Measurements from ENCODE around the gene POLG. TPM values are rescaled to one million over a fixed set of nuclear protein-coding genes. Genes with fewer than 3 reads are reported as not detected.

The POLG gene
- total RNA-seq, 1 experiment from 2014 or later: 83.6 TPM

DNA sequence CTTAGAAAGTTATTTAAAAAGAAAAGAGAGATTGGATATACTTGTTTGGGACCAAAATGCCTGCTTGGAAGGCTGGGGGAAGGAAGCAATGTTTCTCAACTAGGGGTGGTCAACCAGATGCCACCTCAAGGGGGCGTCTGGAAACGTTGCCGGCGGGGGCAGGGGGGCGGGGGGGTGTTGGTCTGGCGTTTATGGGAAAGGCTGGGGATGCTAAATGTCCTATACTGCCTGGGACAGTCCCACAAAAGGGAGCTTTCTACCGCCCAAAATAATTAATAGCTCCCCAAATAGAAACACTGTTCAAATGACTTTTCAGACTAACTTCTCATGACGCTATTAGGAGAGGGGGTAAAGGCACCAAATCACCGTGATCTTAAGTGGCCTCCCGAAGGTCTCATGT lies 2.2 kb downstream of the POLG start:
- intact Hi-C loops (cut with micrococcal nuclease; ENCODE audit: unreplicated experiment): no loop called here
- CTCF ChIA-PET: no interaction called here
- Mint-ChIP-seq H3K4me3 (ENCODE audit: low read depth, unreplicated experiment) (no peak overlapping the region), H3K27ac (ENCODE audit: unreplicated experiment) (no peak overlapping the region), H3K4me1 (ENCODE audit: low read depth, unreplicated experiment) (peaks cover 37% of the 10 kb centered on the region), H3K9me3 (ENCODE audit: low read depth, unreplicated experiment) (no peaks in the 10 kb centered on the region), H3K36me3 (ENCODE audit: insufficient read depth, unreplicated experiment) (peaks cover 74% of the 10 kb centered on the region), H3K27me3 (ENCODE audit: unreplicated experiment) (peaks cover 12% of the 10 kb centered on the region)
- no TSS peak for BruUV-seq (replicated peaks)
- TF ChIP-seq, protein P1, sequence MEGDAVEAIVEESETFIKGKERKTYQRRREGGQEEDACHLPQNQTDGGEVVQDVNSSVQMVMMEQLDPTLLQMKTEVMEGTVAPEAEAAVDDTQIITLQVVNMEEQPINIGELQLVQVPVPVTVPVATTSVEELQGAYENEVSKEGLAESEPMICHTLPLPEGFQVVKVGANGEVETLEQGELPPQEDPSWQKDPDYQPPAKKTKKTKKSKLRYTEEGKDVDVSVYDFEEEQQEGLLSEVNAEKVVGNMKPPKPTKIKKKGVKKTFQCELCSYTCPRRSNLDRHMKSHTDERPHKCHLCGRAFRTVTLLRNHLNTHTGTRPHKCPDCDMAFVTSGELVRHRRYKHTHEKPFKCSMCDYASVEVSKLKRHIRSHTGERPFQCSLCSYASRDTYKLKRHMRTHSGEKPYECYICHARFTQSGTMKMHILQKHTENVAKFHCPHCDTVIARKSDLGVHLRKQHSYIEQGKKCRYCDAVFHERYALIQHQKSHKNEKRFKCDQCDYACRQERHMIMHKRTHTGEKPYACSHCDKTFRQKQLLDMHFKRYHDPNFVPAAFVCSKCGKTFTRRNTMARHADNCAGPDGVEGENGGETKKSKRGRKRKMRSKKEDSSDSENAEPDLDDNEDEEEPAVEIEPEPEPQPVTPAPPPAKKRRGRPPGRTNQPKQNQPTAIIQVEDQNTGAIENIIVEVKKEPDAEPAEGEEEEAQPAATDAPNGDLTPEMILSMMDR (IDR thresholded peaks at IDR 0.05; ENCODE audit: unreplicated experiment): peak; percentile 69
- peak; percentile 41 for DNase-seq

DNA sequence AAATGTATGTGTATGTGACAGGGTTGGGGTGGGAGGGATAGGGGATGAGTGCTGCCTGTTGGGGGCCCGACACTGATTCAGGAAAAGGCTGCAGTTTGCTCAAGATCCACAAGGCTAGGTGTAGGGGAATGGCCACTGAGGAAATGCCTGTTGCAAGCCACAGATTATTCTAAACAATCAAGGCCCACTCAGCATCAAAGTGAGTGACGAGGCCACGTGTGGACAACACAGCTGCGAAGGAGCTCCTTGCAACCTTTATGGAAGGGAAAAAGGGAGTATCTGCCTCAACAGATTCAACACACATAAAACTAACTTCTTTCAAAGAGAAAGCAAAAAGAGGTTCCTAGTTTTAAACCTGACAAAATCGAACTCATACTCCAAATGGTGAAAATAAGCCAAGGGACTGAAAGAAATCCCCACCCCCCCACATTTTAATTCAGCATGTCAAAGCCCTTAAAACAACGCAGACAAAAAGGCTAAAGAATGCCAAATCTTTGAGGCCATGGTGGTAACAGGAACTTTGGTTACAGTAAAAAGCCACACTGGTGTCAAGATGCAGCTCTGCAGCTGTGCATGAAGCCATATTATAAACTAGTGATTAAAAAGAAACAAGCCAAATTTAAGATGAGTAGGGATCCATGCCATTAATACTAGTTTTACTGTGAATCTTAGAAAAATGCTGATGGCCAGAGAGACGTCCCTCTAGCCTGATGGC lies 3.6 kb downstream of the POLG start:
- Mint-ChIP-seq H3K4me3 (ENCODE audit: low read depth, unreplicated experiment) (no peak overlapping the region), H3K36me3 (ENCODE audit: insufficient read depth, unreplicated experiment) (peaks cover 86% of the 10 kb centered on the region), H3K9me3 (ENCODE audit: low read depth, unreplicated experiment) (no peaks in the 10 kb centered on the region), H3K4me1 (ENCODE audit: low read depth, unreplicated experiment) (peaks cover 37% of the 10 kb centered on the region), H3K27me3 (ENCODE audit: unreplicated experiment) (peaks cover 12% of the 10 kb centered on the region), H3K27ac (ENCODE audit: unreplicated experiment) (no peak overlapping the region)
- CTCF ChIA-PET: interaction anchor here (0.6 kb wide), 1 partner anchor 26 kb away, joined by 6 read pairs; no protein-coding TSS in a partner anchor
- BruUV-seq (replicated peaks): no TSS peak
- no peak for DNase-seq
- intact Hi-C loops (cut with micrococcal nuclease; ENCODE audit: unreplicated experiment): no loop called here
- TF ChIP-seq, protein P1 (IDR thresholded peaks at IDR 0.05; ENCODE audit: unreplicated experiment): no peak

DNA sequence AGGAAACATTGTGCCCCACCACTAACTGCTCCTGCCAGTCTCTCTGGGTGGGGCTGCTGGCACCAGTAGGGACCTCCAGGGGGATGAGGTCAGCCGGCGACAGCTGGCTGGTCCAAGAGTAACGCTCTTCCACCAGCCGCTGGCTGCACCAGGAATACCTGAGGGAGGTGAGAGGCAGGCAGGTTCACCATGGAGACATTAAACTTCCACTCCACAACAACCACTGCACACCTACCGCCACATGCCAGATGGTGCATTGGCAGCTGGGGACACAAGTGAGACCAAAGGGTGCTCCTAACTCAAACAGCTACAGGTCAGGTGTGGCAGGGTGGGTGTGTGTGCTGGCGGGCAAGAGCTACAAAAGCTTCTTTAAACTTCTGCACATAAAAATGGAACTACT lies 4.5 kb downstream of the POLG start:
- CTCF ChIA-PET: no interaction called here
- intact Hi-C loops (cut with micrococcal nuclease; ENCODE audit: unreplicated experiment): no loop called here
- DNase-seq: no peak
- BruUV-seq (replicated peaks): no TSS peak
- Mint-ChIP-seq H3K9me3 (ENCODE audit: low read depth, unreplicated experiment) (no peaks in the 10 kb centered on the region), H3K36me3 (ENCODE audit: insufficient read depth, unreplicated experiment) (peaks cover 87% of the 10 kb centered on the region), H3K4me3 (ENCODE audit: low read depth, unreplicated experiment) (no peak overlapping the region), H3K27me3 (ENCODE audit: unreplicated experiment) (peaks cover 9% of the 10 kb centered on the region), H3K4me1 (ENCODE audit: low read depth, unreplicated experiment) (peaks cover 33% of the 10 kb centered on the region), H3K27ac (ENCODE audit: unreplicated experiment) (no peak overlapping the region)
- TF ChIP-seq, protein P1 (IDR thresholded peaks at IDR 0.05; ENCODE audit: unreplicated experiment): no peak

DNA sequence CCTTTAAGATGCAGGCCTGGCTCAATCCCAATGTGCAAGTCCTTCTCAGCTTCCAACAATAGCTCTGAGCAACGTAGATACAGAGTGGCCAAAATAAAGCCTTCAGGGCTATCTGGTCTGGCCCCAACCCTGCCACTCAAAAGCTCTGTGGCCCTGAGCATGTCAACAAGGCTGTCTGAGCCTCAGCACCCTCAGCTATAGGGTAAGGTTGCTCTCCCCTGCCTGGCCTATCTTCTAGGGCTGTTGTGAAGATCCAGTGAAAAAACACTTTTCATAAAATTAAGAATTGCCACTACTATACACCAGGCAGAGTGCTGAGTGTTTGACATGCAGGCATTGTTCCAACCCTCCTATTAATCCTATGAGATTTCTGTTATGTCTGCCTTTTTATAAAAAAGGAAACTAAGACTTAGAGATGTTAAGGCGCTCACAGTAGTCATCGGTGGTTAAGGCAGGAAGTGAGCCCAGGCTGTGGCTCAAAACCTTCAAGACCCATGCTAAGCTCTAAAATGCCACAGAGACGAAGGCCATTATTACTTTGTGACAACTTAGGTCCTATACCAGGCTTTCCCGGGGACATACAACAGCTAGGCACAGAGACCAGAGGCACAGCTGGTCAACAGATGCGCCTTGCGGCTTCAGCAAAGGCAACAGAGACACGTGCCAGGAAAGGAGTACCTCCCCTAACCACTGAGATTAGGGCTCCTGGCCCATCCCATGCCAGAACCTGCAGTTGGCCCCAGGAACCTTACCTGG lies 5.1 kb downstream of the POLG start:
- no peak for DNase-seq
- H3K27me3 Mint-ChIP-seq (ENCODE audit: unreplicated experiment): peaks cover 2% of the 10 kb centered on the region
- peaks cover 27% of the 10 kb centered on the region for H3K4me1 Mint-ChIP-seq (ENCODE audit: low read depth, unreplicated experiment)
- TF ChIP-seq, protein P1 (IDR thresholded peaks at IDR 0.05; ENCODE audit: unreplicated experiment): no peak
- intact Hi-C loops (cut with micrococcal nuclease; ENCODE audit: unreplicated experiment): no loop called here
- CTCF ChIA-PET: no interaction called here
- no peak overlapping the region for H3K4me3 Mint-ChIP-seq (ENCODE audit: low read depth, unreplicated experiment)
- no peaks in the 10 kb centered on the region for H3K9me3 Mint-ChIP-seq (ENCODE audit: low read depth, unreplicated experiment)
- no peak overlapping the region for H3K27ac Mint-ChIP-seq (ENCODE audit: unreplicated experiment)
- H3K36me3 Mint-ChIP-seq (ENCODE audit: insufficient read depth, unreplicated experiment): peaks cover 81% of the 10 kb centered on the region
- no TSS peak for BruUV-seq (replicated peaks)
